ENCODE results near the gene PRRT4.

DNA sequence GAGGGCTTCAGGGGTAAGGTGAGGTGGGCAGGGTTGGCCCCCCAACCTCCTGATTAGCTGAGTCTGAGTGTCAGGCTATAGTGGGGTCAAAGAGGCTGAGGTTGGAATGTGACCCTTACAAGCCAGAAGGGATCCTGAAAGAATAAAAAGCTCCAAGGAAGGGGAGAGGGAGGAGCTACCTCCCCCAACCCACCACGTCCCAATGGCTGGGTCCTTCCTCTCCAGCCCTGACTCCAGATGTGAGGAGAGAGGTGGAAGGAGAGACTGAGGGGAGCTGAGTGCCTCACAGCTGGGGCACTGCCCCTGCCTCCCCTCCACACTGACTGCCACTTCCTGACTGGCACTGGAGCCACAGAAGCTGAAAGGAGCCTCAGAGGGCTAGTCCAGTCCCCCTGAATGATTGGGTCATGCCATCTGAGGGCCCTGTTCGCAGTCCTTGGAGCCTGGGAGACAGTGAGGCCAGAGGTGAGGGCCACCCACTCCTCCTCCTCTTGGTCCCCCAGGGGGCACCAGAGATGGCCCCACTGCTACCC, 27.7 kb upstream of the PRRT4 start:
- TF ChIP-seq, protein P1, sequence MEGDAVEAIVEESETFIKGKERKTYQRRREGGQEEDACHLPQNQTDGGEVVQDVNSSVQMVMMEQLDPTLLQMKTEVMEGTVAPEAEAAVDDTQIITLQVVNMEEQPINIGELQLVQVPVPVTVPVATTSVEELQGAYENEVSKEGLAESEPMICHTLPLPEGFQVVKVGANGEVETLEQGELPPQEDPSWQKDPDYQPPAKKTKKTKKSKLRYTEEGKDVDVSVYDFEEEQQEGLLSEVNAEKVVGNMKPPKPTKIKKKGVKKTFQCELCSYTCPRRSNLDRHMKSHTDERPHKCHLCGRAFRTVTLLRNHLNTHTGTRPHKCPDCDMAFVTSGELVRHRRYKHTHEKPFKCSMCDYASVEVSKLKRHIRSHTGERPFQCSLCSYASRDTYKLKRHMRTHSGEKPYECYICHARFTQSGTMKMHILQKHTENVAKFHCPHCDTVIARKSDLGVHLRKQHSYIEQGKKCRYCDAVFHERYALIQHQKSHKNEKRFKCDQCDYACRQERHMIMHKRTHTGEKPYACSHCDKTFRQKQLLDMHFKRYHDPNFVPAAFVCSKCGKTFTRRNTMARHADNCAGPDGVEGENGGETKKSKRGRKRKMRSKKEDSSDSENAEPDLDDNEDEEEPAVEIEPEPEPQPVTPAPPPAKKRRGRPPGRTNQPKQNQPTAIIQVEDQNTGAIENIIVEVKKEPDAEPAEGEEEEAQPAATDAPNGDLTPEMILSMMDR (conservative IDR thresholded peaks at IDR 0.05; ENCODE audit: low read depth, low read length): no peak
- TF ChIP-seq RFX5 (IDR thresholded peaks at IDR 0.05; ENCODE audit: low read depth, low read length) (no peak), RCOR1 (IDR thresholded peaks at IDR 0.05; ENCODE audit: insufficient replicate concordance, low read length) (no peak), MAFK (IDR thresholded peaks at IDR 0.05; ENCODE audit: low read depth, low read length) (no peak), POLR2A (IDR thresholded peaks at IDR 0.05; ENCODE audit: low read depth, low read length) (no peak), CEBPB (IDR thresholded peaks at IDR 0.05; ENCODE audit: low read depth, low read length) (no peak), FOS (IDR thresholded peaks at IDR 0.05; ENCODE audit: low read depth, low read length) (no peak)
- TF ChIP-seq, protein P2, sequence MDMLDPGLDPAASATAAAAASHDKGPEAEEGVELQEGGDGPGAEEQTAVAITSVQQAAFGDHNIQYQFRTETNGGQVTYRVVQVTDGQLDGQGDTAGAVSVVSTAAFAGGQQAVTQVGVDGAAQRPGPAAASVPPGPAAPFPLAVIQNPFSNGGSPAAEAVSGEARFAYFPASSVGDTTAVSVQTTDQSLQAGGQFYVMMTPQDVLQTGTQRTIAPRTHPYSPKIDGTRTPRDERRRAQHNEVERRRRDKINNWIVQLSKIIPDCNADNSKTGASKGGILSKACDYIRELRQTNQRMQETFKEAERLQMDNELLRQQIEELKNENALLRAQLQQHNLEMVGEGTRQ (IDR thresholded peaks at IDR 0.05; ENCODE audit: low read depth, low read length): no peak
- TF ChIP-seq, protein P3, sequence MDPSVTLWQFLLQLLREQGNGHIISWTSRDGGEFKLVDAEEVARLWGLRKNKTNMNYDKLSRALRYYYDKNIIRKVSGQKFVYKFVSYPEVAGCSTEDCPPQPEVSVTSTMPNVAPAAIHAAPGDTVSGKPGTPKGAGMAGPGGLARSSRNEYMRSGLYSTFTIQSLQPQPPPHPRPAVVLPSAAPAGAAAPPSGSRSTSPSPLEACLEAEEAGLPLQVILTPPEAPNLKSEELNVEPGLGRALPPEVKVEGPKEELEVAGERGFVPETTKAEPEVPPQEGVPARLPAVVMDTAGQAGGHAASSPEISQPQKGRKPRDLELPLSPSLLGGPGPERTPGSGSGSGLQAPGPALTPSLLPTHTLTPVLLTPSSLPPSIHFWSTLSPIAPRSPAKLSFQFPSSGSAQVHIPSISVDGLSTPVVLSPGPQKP (IDR thresholded peaks at IDR 0.05; ENCODE audit: borderline replicate concordance, low read depth, low read length): no peak

All from IMR-90 (cell line).